GM21737 (cell line): Measurements from ENCODE around the gene KRTAP5-11.
"Not testable (repeated sequence)": the region's sequence is repeated elsewhere in the genome, so short reads cannot be mapped to it uniquely, and the experiment has no call there.

Experiments used
- ATAC-seq: cut with Tn5 transposase; IDR thresholded peaks from one replicate; pipeline ENCODE4 v1.9.1; 2021; ENCODE audit warnings: mild to moderate bottlenecking, moderate library complexity; ENCODE audit not compliant: unreplicated experiment

KRTAP5-11 gene

GRCh38 chr11:71534711-71535608, 47.7 kb downstream of the KRTAP5-11 start:
- ATAC-seq, result not testable (repeated sequence)

GRCh38 chr11:71532036-71532610, 50.6 kb downstream of the KRTAP5-11 start:
- no peak for ATAC-seq
